ENCODE data around the gene FOXN3. TPM values are rescaled to one million over a fixed set of nuclear protein-coding genes. Genes with fewer than 3 reads are reported as not detected.
"Not testable (repeated sequence)": the region's sequence is repeated elsewhere in the genome, so short reads cannot be mapped to it uniquely, and the experiment has no call there.

FOXN3 gene
- total and polyA plus RNA-seq, 9 donors, result 56.9 to 172 (median 99.2) TPM

- Histone ChIP-seq H3K4me3 (no peak overlapping the region), H3K4me1 (ENCODE audit: insufficient read depth) (no peaks in the 10 kb centered on the region), H3K27ac (no peak overlapping the region), H3K27me3 (no peaks in the 10 kb centered on the region), H3K9me3 (no peaks in the 10 kb centered on the region), H3K36me3 (no peaks in the 10 kb centered on the region)
- WGBS, 3 donors, result 91 to 93% (median 92%) methylated on average over 11 of the region's 11 CpGs
- intact Hi-C loops (cut with DNase I), result no loop called here
- no peak for TF ChIP-seq CTCF (IDR thresholded peaks at IDR 0.05)
- no peak for TF ChIP-seq POLR2A (IDR thresholded peaks at IDR 0.05)
- no peak for DNase-seq
Measured at GRCh38 chr14:89158701-89159100, 258.3 kb downstream of the FOXN3 start.

GRCh38 chr14:89158104-89158503 lies 258.9 kb downstream of the FOXN3 start:
- H3K27me3 ChIP-seq; H3K36me3 ChIP-seq; H3K4me3 ChIP-seq; DNase-seq; intact Hi-C loops (cut with DNase I); H3K4me1 ChIP-seq (ENCODE audit: insufficient read depth); H3K9me3 ChIP-seq; H3K27ac ChIP-seq: not testable (repeated sequence)
- 86 to 91% (median 90%) methylated on average over 7 of the region's 7 CpGs for WGBS, 3 donors

- TF ChIP-seq CTCF (IDR thresholded peaks at IDR 0.05), result no peak
- no peak for TF ChIP-seq EP300 (IDR thresholded peaks at IDR 0.05)
- TF ChIP-seq POLR2A (IDR thresholded peaks at IDR 0.05), result no peak
- Histone ChIP-seq H3K27me3 (no peaks in the 10 kb centered on the region), H3K4me1 (ENCODE audit: insufficient read depth) (no peaks in the 10 kb centered on the region), H3K4me3 (no peak overlapping the region), H3K27ac (no peak overlapping the region), H3K36me3 (no peaks in the 10 kb centered on the region), H3K9me3 (no peaks in the 10 kb centered on the region)
- DNase-seq, result no peak
- intact Hi-C loops (cut with DNase I), result no loop called here
- WGBS, 3 donors, result 94 to 97% (median 95%) methylated on average over 5 of the region's 5 CpGs
Measured at GRCh38 chr14:89155491-89155890, 261.5 kb downstream of the FOXN3 start.

GRCh38 chr14:89151693-89152092 lies 265.3 kb downstream of the FOXN3 start:
- H3K4me1 ChIP-seq (ENCODE audit: insufficient read depth); H3K36me3 ChIP-seq; H3K4me3 ChIP-seq; intact Hi-C loops (cut with DNase I); H3K27me3 ChIP-seq; H3K9me3 ChIP-seq; DNase-seq; H3K27ac ChIP-seq: not testable (repeated sequence)
- WGBS, 3 donors, result 86 to 87% (median 86%) methylated on average over 2 of the region's 2 CpGs

- intact Hi-C loops (cut with DNase I), result no loop called here
- H3K4me1 ChIP-seq (ENCODE audit: insufficient read depth), result no peaks in the 10 kb centered on the region
- no peaks in the 10 kb centered on the region for H3K27me3 ChIP-seq
- no peaks in the 10 kb centered on the region for H3K36me3 ChIP-seq
- no peak overlapping the region for H3K27ac ChIP-seq
- H3K9me3 ChIP-seq, result no peaks in the 10 kb centered on the region
- H3K4me3 ChIP-seq, result no peak overlapping the region
- TF ChIP-seq POLR2A (IDR thresholded peaks at IDR 0.05) (no peak), EP300 (IDR thresholded peaks at IDR 0.05) (no peak), CTCF (IDR thresholded peaks at IDR 0.05) (no peak)
- 80 to 84% (median 80%) methylated on average over 7 of the region's 7 CpGs for WGBS, 3 donors
- DNase-seq, result no peak
Measured at GRCh38 chr14:89146274-89146673, 270.8 kb downstream of the FOXN3 start.

GRCh38 chr14:89144642-89145041 lies 272.4 kb downstream of the FOXN3 start:
- no peak for DNase-seq
- WGBS, 3 donors, result 90 to 92% (median 92%) methylated on average over 5 of the region's 5 CpGs
- Histone ChIP-seq H3K36me3 (no peaks in the 10 kb centered on the region), H3K4me3 (no peak overlapping the region), H3K4me1 (ENCODE audit: insufficient read depth) (no peaks in the 10 kb centered on the region), H3K27ac (no peak overlapping the region), H3K9me3 (no peaks in the 10 kb centered on the region), H3K27me3 (no peaks in the 10 kb centered on the region)
- intact Hi-C loops (cut with DNase I), result no loop called here
- TF ChIP-seq EP300 (IDR thresholded peaks at IDR 0.05) (no peak), CTCF (IDR thresholded peaks at IDR 0.05) (no peak), POLR2A (IDR thresholded peaks at IDR 0.05) (no peak)

Data from ovary (tissue), 9 donors.